Astrocyte of the spinal cord (primary cell): ENCODE results near the gene ERI3.

ENCODE experiments used
- DNase-seq: peaks from one replicate; pipeline ENCODE4 v3.0.0; 2011; ENCODE audit warnings: low read depth, low spot score
- H3K4me3 ChIP-seq: 2 replicates; pipeline ENCODE4 v1.5.1; 2011; ENCODE audit warnings: low read depth, mild to moderate bottlenecking, low read length, moderate library complexity
- in situ Hi-C: cut with HindIII; loops from 2 replicates; pipeline ENCODE4 v1.10.0; 2017; ENCODE audit warnings: low sequenced_read_pairs
- TF ChIP-seq, protein P1 (sequence below): IDR thresholded peaks from 2 replicates; pipeline ENCODE4 v1.5.1; 2012; ENCODE audit warnings: low read depth, mild to moderate bottlenecking, low read length, inconsistent platforms

ERI3 gene

DNA sequence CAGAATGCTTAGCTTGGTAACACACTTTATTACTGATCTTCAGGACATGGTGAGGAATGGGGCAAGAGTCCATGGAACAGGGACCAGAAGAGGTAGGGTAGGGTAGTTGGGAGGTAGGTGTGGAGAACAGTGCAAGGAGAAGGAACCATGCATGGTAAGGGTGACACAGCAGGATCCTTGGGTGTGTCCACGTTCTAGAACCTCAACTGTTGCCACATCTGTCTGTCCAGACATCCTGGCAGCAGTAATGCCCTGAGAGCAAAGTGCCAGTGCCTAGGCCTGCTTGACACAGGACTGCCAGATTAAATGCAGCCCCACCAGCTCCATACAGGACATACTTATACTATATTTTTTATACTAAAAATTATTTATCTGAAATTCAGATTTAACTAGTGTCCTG, 127.8 kb downstream of the ERI3 start:
- DNase-seq = no peak
- in situ Hi-C loops = no loop called here
- TF ChIP-seq, protein P1, sequence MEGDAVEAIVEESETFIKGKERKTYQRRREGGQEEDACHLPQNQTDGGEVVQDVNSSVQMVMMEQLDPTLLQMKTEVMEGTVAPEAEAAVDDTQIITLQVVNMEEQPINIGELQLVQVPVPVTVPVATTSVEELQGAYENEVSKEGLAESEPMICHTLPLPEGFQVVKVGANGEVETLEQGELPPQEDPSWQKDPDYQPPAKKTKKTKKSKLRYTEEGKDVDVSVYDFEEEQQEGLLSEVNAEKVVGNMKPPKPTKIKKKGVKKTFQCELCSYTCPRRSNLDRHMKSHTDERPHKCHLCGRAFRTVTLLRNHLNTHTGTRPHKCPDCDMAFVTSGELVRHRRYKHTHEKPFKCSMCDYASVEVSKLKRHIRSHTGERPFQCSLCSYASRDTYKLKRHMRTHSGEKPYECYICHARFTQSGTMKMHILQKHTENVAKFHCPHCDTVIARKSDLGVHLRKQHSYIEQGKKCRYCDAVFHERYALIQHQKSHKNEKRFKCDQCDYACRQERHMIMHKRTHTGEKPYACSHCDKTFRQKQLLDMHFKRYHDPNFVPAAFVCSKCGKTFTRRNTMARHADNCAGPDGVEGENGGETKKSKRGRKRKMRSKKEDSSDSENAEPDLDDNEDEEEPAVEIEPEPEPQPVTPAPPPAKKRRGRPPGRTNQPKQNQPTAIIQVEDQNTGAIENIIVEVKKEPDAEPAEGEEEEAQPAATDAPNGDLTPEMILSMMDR = no peak
- no peak overlapping the region for H3K4me3 ChIP-seq

DNA sequence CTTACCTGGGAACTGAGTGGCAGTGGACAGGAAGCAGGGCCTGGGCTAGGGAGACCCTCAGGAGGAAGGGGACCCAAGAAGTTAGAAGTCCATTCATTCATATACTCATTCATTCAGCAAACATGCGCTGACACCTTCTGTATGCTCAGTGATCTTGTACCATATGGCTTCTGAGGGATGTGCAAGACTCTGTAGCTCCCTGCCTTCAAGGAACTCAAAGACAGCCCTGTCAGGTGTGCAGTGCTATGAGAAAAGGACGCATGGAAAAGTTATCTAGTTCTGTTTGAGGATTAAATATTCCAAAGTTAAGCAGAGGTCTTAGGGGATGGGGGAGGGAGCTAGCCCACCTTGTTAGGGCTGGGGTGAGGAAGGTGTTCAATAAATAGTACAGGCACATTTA, 129.3 kb downstream of the ERI3 start:
- TF ChIP-seq, protein P1 = no peak
- in situ Hi-C loops = no loop called here
- no peak overlapping the region for H3K4me3 ChIP-seq
- no peak for DNase-seq

DNA sequence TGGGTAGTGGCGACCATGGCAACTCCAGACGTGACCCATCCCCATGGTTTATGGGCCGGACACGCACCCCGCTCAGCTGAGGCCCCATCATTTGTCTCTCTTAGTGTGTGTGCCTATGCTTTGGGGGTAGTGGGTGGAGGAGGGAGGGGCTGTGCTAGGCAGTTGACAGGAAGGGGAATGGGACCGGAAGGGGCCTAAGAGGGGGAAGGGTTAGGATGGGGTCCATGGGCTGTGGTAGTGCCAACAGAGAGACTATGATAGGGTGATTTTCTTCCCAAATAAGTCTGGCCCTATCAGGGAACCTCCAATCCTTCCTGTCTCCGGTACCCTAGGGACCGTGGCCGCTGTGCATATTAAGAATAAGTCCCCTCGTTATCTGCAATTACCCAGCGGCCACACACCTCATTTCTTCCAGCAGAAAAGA, 131.9 kb downstream of the ERI3 start:
- TF ChIP-seq, protein P1 = no peak
- no peak for DNase-seq
- in situ Hi-C loops = no loop called here
- no peak overlapping the region for H3K4me3 ChIP-seq

DNA sequence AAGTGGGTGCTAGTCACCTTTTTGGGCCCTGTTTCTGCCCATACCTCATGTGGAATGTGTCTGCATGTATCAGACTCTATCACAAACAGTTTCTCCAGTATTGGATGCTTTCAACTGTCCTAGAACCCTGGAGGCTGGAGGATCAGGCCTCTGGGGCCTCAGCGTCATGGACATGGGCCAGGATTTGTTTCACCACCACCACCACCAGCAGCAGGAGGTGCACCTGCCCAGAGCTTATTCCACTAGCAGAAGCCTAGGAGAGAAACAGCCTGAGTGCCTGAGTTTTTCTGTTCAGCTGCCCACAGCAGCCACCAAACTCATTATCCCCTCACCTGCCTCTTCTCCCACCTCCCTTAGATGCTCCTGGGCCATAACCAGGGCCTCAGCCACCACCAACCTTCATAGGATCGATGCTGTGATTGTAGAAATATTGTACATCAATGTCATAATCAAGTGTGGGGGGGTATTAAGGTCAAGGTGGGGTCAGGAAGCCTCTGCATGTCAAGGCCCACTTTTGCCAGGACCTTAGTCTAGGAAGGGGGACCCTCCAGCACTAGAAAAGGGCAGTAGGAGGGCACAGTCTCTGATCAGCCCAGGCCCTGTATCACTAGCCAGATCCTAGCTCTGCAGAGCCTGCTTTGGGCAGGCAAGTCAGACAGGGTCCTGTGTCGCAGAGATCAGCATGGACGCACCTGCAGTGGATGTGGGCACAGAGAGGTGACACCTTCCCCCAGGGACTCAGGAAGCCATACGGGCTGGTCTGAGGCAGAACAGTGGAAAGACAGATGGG, 132.5 kb downstream of the ERI3 start:
- in situ Hi-C loops = no loop called here
- no peak overlapping the region for H3K4me3 ChIP-seq
- TF ChIP-seq, protein P1 = no peak
- DNase-seq = no peak

DNA sequence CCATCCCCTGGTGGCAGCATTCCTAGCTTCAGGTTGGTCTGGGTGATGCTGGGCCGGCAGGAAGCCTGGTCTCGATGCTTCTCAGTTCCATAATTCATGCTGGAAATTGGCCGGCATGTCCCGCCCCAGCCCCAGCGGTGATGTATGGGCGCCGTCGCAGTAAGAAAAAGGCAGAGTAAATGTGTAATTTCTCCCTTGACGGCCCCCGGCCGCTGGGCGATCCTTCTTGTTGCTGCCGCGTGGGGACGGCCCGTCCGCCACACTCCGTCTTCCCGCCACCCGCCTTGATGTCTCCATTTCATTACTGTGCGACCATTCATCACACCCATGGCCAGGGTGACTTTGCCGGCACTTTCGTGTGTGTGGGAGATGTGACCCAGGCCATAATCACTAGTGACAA, 133.3 kb downstream of the ERI3 start:
- no peak overlapping the region for H3K4me3 ChIP-seq
- in situ Hi-C loops = no loop called here
- TF ChIP-seq, protein P1 = no peak
- DNase-seq = no peak

DNA sequence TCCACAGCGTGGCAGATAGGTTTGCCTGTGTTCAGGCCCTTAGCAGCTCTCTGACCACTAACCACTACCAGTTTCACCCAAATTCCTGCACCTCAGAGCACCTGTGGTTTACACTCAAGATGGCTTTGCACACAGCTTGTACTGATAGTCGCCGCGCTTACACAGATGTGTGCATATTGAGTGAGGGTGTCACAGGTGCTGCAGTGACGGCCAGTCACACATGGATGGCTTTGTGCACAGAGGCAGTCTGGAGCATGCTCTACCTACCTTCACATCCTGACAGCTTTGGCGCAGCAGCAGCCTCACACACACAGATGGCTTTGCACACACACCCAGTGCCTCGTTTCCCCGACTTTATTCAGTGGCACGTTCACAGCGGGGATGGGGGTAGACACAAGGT, 134.3 kb downstream of the ERI3 start:
- no peak overlapping the region for H3K4me3 ChIP-seq
- in situ Hi-C loops = no loop called here
- no peak for DNase-seq
- TF ChIP-seq, protein P1 = no peak
